HT-29 (cell line): ENCODE measurements around the gene MYRF. TPM values are rescaled to one million over a fixed set of nuclear protein-coding genes. Genes with fewer than 3 reads are reported as not detected.

ENCODE experiments used
- DNase-seq: peaks from one replicate; pipeline ENCODE4 v3.0.0-alpha.2; 2015; ENCODE audit warnings: low spot score
- total RNA-seq: library from RNA; depleted of rRNA; stranded (reverse); fragments of >200 nt; shearing (Covaris generic); gene quantifications from 2 replicates; pipeline ENCODE4 v1.2.3, GENCODE V29; 2014

MYRF gene
- total RNA-seq, 1 experiment from 2014 or later, result 105 TPM

DNA sequence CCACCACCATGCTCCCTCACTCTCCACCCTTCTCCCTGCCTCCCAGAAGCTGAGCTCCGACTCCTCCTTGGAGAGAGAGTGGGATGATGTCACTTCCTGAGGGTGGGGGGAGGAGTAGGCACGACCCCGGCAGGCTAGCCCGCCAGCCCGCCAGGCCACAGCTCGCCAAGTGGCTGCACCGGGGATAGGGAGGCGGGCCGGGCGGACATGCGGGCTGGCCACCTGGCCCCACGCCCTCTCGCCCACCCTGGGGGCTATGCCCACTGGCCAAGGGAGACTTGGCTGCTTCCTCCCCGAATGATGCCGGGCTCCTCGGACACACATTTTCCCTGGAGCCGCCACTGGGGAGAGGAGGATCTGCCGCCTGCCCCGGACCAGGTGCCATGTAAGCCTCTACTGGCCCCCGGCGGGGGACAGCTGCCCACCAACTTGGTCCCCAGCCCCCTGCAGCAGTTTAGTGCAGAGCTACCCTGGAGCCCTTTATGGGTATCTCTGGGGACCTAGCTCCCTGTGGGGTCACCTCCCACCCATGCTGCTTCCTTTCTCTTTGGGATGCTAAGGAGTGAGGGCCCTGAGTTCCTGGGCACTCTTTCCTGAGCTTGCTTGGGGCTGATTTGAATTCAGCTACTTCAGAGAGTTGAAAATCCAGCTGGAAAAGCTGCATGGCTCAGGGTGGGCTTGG lies 33.7 kb upstream of the MYRF start:
- no peak for DNase-seq

DNA sequence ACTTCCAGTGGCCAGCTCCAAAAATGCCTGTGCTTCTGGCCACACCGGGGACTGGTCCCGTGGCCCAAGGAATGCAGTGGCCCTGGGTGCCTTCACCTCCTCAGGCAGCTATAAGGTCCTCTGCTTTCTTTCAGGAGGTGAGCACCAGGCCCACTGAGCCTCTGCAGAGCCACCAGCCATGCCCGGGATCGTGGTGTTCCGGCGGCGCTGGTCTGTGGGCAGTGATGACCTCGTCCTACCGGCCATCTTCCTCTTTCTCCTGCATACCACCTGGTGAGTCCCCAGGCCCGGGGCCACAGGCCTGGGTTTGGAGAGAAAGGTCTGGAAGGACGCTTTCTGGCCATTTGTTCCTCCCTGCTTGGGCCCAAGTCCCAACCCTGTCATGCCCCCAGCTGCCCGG lies 32.5 kb upstream of the MYRF start:
- DNase-seq, result no peak

GRCh38 chr11:61720597-61720996 lies 31.8 kb upstream of the MYRF start:
- DNase-seq, result no peak

- DNase-seq, result no peak
These were observed 28.0 kb upstream of the MYRF start for GRCh38 chr11:61724437-61724836.

DNA sequence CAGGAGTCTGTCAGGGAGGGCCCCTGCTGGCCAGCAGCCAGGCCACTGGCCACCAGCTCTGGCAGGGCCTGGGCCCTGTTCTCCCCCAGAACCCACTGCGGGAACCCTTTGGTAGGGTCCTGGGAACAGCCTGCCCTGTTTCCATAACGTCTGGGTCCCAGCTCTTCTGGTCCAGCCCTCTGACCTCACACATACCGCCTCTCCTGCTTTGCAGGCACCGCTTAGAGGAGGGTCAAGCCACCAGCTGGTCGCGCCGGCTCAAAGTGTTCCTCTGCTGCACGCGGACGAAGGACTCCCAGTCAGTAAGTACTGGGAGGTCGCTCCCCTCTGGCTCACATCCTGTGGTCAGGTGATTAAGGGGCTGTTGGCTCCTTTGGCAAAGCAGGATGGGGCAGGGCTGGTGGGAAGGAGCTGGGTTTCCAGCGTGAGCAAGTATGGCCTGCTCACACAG lies 26.6 kb upstream of the MYRF start:
- no peak for DNase-seq

- DNase-seq, result no peak
These were observed 25.7 kb upstream of the MYRF start for GRCh38 chr11:61726775-61727174.

- DNase-seq, result no peak
These were observed 25.0 kb upstream of the MYRF start for GRCh38 chr11:61727401-61727811.

DNA sequence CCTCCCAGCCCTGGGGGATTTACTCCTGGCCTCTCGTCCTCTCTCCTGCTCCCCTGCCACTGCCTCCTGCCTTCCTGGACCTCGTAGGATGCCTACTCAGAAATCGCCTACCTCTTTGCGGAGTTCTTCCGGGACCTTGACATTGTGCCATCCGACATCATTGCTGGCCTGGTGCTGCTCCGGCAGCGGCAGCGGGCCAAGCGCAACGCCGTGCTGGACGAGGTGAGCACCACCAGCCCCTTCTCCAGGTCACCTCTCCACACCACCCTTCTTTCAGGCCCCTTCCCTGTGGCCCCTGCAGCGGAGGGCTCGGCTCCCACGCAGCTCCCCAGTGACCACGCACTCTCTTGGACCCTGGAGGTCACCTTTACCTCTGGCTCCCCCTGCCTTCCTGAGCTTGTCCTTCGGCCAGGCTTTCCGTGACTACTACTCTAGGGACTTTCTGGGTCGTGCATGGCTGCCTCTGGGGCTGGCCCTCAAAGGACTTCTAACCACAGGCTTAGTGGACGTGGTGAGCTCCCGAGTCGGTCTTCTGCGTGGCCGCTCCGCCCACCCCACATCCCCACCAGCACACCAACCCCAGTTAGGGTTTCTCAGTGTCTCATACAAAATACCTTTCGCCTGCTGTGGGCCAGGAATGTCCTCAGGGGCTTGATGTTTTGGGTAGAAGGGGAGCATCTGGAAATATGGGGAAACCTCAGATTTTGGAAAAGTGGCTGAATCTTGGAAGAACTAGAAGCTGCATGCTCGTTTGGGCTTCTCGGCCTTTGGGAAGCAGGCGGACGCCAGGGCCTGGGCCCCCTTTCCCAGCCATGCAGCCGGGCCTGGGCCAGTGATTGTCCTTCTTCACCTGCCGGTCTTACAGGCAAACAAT lies 24.1 kb upstream of the MYRF start:
- no peak for DNase-seq

- peak; percentile 93 for DNase-seq
These were observed 23.6 kb upstream of the MYRF start for GRCh38 chr11:61728940-61729219.

GRCh38 chr11:61730240-61730994 lies 22.0 kb upstream of the MYRF start:
- DNase-seq, result peak; percentile 85

DNA sequence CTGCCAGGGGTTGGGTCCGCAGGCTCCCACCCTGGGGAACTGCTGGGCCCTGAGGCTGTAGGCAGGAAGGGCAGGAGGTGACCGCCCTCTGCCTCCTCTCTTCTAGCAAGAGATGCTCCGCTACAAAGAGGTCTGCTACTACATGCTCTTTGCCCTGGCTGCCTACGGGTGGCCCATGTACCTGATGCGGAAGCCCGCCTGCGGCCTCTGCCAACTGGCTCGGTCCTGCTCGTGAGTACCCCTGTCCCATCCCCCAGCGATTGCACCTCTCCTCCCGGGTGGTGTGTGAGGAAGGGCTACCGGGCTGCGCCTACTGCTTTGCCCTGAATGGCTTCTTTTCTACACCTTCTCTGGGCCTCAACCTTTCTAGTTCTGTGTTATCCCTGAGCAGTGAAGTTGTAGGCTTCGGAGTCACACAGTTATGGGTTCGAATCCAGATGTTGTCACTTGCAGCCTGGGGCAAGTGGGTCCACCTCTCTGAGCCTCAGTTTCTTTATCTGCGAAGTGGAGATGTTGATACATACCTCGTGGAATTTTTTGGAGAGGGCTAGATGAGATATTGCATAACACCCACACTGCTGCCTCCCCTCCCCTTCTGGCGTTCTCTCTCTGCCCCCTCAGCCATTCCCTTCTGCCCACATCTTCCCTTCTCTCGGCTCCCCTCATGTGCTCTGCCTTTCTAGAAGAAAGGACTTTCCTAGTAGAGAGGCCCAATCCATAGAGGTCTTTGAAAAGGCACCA lies 21.1 kb upstream of the MYRF start:
- DNase-seq, result no peak

DNA sequence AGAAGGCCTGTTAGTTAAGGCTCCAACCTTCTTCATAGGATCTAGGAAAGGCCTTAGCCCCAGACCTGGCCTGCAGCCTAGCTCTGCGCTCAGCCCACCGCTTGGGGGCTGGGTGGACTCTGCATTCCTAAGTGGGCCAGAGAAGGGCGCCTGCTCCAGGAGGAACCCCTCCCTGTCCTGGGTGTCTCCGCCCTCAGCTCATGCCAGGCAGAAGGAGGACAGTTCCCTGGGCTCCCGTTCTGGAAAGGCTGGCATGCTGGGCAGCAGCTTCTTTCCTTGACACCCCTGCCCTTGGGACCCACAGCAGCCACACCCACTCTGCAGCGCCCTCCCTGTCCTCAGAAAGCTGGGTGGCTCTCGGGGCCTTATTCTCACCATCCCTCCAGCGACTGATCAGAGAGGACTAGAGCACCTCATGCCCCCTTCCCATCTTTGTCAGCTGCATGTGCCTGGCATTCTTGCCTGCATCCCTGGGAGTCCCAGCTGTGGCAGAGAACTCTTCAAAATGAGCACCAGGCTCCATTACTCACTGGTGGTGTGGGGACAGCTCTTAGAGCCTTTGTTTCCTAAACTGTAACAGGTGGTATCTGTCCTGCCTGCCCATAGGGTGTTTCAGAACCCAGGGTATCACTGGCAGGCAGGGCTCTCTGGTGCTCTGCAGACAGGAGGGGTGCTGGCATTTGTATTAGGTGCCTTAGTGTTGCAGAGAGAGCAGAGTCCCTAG lies 20.3 kb upstream of the MYRF start:
- no peak for DNase-seq

DNA sequence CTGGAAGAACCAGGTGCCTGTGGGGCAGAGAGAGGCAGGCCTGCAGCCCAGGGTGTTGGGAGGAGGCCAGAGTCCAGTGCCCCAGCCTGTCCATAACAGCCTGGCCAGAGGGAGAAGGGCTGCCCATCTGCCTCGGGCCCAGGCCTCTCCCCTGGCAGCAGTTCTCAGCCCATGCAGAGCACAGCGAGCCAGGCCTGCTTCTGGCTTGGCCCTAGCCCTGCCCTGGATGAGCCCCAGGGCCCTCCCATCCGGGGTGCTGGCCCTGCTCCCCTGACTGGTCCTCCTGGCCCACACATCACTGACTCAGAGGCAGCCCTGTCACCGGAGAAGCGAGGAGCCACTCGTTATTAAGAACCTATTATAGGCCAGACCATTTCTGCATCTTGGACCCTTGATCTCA lies 19.7 kb upstream of the MYRF start:
- no peak for DNase-seq

GRCh38 chr11:61733120-61733978 lies 19.1 kb upstream of the MYRF start:
- peak; percentile 96 for DNase-seq

- no peak for DNase-seq
These were observed 17.7 kb upstream of the MYRF start for GRCh38 chr11:61734767-61735166.

DNA sequence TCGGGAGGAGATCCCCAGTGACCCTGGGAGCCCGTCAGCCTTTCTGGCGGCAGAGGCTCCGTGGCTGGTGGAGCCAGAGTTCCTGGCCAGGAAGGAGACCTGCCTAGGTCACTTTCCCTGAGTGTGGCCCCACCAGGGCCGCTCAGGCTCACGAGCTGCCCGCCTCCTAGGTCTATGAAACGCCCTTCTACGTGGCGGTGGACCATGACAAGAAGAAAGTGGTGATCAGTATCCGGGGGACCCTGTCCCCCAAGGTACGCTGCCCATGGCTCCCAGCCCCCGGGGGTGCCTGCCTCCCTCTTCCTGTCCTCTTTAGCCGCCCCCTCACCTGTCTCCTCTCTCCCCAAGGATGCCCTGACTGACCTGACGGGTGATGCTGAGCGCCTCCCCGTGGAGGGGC lies 17.0 kb upstream of the MYRF start:
- no peak for DNase-seq

GRCh38 chr11:61736310-61736709 lies 16.1 kb upstream of the MYRF start:
- DNase-seq, result no peak

DNA sequence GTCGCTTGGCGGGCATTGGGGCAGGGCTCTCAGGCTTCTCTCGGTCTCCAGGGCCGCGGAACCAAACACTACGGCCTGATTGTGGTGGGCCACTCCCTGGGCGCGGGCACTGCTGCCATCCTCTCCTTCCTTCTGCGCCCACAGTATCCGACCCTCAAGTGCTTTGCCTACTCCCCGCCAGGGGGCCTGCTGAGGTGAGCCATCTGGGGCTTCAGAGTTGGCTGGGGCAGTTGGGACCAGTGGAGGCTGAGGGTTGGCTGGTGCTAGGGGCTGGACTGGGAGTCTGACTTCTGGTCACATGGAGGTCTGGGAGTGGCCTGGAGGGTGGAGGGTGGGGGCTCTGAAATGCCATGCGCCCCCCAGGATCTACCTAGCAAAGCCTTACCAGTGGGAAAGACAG lies 15.3 kb upstream of the MYRF start:
- DNase-seq, result no peak

DNA sequence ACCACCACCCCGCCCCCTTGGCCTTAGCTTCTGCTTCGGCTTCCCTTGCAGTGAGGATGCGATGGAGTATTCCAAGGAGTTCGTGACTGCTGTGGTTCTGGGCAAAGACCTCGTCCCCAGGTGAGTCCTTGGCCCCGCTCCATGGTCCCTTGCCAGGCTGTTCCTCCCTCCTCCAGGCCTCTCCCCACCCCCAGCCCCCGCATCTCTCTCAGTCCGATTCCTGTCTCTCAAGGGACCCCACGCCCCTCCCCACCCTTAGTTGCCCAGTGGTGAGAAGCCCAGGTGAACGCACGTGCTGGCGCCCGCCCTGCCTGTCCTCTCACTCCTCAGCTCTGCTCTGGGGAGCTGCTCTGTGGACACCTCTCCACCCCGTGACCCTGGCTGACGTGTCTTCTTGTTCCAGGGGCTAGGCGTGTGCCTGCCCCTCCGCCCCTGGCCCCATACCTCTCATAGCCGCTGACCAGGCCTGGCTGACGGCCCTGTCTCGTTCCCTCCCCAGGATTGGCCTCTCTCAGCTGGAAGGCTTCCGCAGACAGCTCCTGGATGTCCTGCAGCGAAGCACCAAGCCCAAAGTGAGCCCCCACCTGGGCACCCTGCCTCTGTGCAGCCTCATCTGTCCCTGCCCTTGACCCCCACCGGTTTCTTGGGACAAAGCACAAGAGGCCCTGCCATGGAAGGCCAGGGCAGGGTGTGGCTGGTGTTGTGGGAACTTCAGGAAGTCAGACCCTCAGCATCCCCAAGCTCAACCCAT lies 14.6 kb upstream of the MYRF start:
- DNase-seq, result no peak
